ENCODE measurements around the gene TBX20. TPM values are rescaled to one million over a fixed set of nuclear protein-coding genes. Genes with fewer than 3 reads are reported as not detected.

TBX20 gene
- total RNA-seq, 1 donor from 2014 or later: 1.0 TPM

DNA sequence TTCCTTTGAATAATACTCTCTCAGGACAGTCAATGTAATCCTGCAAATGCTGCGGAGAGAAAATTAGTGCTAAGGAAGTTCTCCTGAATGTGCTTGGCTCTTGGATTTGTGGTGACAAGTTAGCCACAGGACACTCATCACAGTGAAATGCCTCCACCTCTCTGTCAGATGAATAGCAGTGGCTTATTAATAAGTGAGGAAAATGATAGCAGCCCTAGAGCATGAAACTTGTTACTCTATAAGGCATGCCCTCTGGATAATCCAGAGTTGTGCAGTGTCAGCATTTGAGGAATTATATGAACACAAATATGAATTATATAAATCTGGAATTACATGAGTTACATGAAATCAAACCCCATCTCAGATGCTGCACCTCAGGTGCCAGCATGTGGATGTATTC lies 23.5 kb upstream of the TBX20 start:
- no peaks in the 10 kb centered on the region for H3K36me3 ChIP-seq (ENCODE audit: control insufficient read depth, insufficient read depth, low read length)
- DNase-seq (ENCODE audit: low read depth): no peak
- no peak for TF ChIP-seq CTCF (IDR thresholded peaks at IDR 0.05; ENCODE audit: insufficient read depth, low read length, poor library complexity, severe bottlenecking)

GRCh38 chr7:35272246-35272645 lies 18.3 kb upstream of the TBX20 start:
- H3K36me3 ChIP-seq (ENCODE audit: control insufficient read depth, insufficient read depth, low read length): no peaks in the 10 kb centered on the region
- no peak for DNase-seq (ENCODE audit: low read depth)
- TF ChIP-seq CTCF (IDR thresholded peaks at IDR 0.05; ENCODE audit: insufficient read depth, low read length, poor library complexity, severe bottlenecking): no peak
- no peaks in the 10 kb centered on the region for H3K27me3 ChIP-seq (ENCODE audit: control insufficient read depth, insufficient read depth, low read length)
- H3K4me3 ChIP-seq (ENCODE audit: low read depth, low read length): no peak overlapping the region

More for the DNA sequence above, 23.5 kb upstream of the TBX20 start:
- peaks cover 2% of the 10 kb centered on the region for H3K27me3 ChIP-seq (ENCODE audit: control insufficient read depth, insufficient read depth, low read length)
- H3K4me3 ChIP-seq (ENCODE audit: low read depth, low read length): no peak overlapping the region

GRCh38 chr7:35268953-35269352 lies 15.1 kb upstream of the TBX20 start:
- Histone ChIP-seq H3K36me3 (ENCODE audit: control insufficient read depth, insufficient read depth, low read length) (no peaks in the 10 kb centered on the region), H3K4me3 (ENCODE audit: low read depth, low read length) (no peak overlapping the region), H3K27me3 (ENCODE audit: control insufficient read depth, insufficient read depth, low read length) (peaks cover 5% of the 10 kb centered on the region)
- TF ChIP-seq CTCF (IDR thresholded peaks at IDR 0.05; ENCODE audit: insufficient read depth, low read length, poor library complexity, severe bottlenecking): no peak
- DNase-seq (ENCODE audit: low read depth): no peak

- Histone ChIP-seq H3K36me3 (ENCODE audit: control insufficient read depth, insufficient read depth, low read length) (no peaks in the 10 kb centered on the region), H3K4me3 (ENCODE audit: low read depth, low read length) (no peak overlapping the region), H3K27me3 (ENCODE audit: control insufficient read depth, insufficient read depth, low read length) (peaks cover 18% of the 10 kb centered on the region)
- TF ChIP-seq CTCF (IDR thresholded peaks at IDR 0.05; ENCODE audit: insufficient read depth, low read length, poor library complexity, severe bottlenecking): no peak
- DNase-seq (ENCODE audit: low read depth): no peak
Measured at GRCh38 chr7:35267411-35267810, 13.5 kb upstream of the TBX20 start.

GRCh38 chr7:35263396-35263795 lies 9.5 kb upstream of the TBX20 start:
- no peaks in the 10 kb centered on the region for H3K36me3 ChIP-seq (ENCODE audit: control insufficient read depth, insufficient read depth, low read length)
- peaks cover 58% of the 10 kb centered on the region for H3K27me3 ChIP-seq (ENCODE audit: control insufficient read depth, insufficient read depth, low read length)
- DNase-seq (ENCODE audit: low read depth): no peak
- H3K4me3 ChIP-seq (ENCODE audit: low read depth, low read length): no peak overlapping the region
- no peak for TF ChIP-seq CTCF (IDR thresholded peaks at IDR 0.05; ENCODE audit: insufficient read depth, low read length, poor library complexity, severe bottlenecking)

- no peak for DNase-seq (ENCODE audit: low read depth)
- H3K27me3 ChIP-seq (ENCODE audit: control insufficient read depth, insufficient read depth, low read length): peaks cover 72% of the 10 kb centered on the region
- TF ChIP-seq CTCF (IDR thresholded peaks at IDR 0.05; ENCODE audit: insufficient read depth, low read length, poor library complexity, severe bottlenecking): no peak
- H3K4me3 ChIP-seq (ENCODE audit: low read depth, low read length): no peak overlapping the region
- no peaks in the 10 kb centered on the region for H3K36me3 ChIP-seq (ENCODE audit: control insufficient read depth, insufficient read depth, low read length)
Measured at GRCh38 chr7:35261476-35262285, 7.8 kb upstream of the TBX20 start.
